A549 (cell line): Measurements from ENCODE around the gene FGF2.

Source experiments
- BHLHE40 ChIP-seq: IDR thresholded peaks from 2 replicates; pipeline ENCODE4 v1.6.1; 2012; ENCODE audit warnings: low read depth, low read length, inconsistent platforms
- CBX2 ChIP-seq: fragments of 200-600 bp; sonication (generic); IDR thresholded peaks from 2 replicates; pipeline ENCODE4 v1.6.1; 2016; ENCODE audit warnings: low read depth, mild to moderate bottlenecking, borderline replicate concordance
- CBX8 ChIP-seq: fragments of 200-600 bp; sonication (generic); IDR thresholded peaks from 2 replicates; pipeline ENCODE4 v1.6.1; 2016
- CEBPB ChIP-seq, 2 experiments: fragments of >200 bp in 1 of 2; sonication (Bioruptor Twin) in 1 of 2; formaldehyde crosslinking in 1 of 2; IDR thresholded peaks; 2 replicates each; pipeline ENCODE4 v1.6.1; 2012 to 2016
- EHMT2 ChIP-seq: fragments of 200-600 bp; sonication (generic); IDR thresholded peaks from 2 replicates; pipeline ENCODE4 v1.6.1; 2016; ENCODE audit warnings: antibody characterized with exemption, low read depth, mild to moderate bottlenecking, moderate library complexity
- HEYL ChIP-seq: fragments of 250-450 bp; sonication (Bioruptor Pico); IDR thresholded peaks from 2 replicates; pipeline ENCODE4 v1.8.0; 2021; ENCODE audit warnings: mild to moderate bottlenecking, moderate library complexity
- JUNB ChIP-seq: fragments of >200 bp; sonication (Bioruptor Twin); formaldehyde crosslinking; IDR thresholded peaks from 2 replicates; pipeline ENCODE4 v1.6.1; 2016
- NFE2L2 ChIP-seq: fragments of 150-350 bp; conservative IDR thresholded peaks from 2 replicates; pipeline ENCODE4 v1.6.1; 2014; ENCODE audit warnings: low read length
- POLR2A ChIP-seq: IDR thresholded peaks from 2 replicates; pipeline ENCODE4 v1.6.1; 2012; ENCODE audit warnings: mild to moderate bottlenecking, low read length
- RFX5 ChIP-seq: fragments of 450-650 bp; IDR thresholded peaks from 2 replicates; pipeline ENCODE4 v1.7.1; 2014; ENCODE audit warnings: antibody characterized with exemption, mild to moderate bottlenecking, moderate library complexity
- SMC3 ChIP-seq: fragments of >200 bp; sonication (Bioruptor Twin); formaldehyde crosslinking; IDR thresholded peaks from 3 replicates; pipeline ENCODE4 v1.6.1; 2018; ENCODE audit warnings: inconsistent platforms
- TF ChIP-seq, protein P1 (sequence below): fragments of >200 bp; sonication (Bioruptor Twin); formaldehyde crosslinking; IDR thresholded peaks from 3 replicates; pipeline ENCODE4 v1.5.1; 2016
- TF ChIP-seq, protein P2 (sequence below): fragments of 200-600 bp; sonication (generic); IDR thresholded peaks from 2 replicates; pipeline ENCODE4 v1.6.1; 2016; ENCODE audit warnings: antibody characterized with exemption, mild to moderate bottlenecking, moderate library complexity

DNA sequence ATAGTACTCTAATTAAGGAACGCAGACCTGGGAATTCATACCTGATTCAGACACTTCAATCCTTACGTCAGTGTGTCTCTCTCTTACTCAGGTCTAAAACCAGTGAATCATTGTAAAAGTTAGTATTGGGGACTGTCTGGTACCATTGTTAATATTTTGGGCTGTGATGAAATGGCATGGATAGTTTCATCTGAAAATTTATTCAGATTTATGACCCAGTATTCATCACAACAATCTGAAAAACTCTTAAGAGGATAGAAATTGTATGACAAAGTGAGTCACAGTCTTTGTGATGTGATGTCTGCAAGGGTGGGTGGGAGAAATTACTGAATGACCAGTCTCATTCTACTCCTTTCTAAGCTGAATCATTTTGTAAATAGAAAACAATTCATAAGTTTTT, 10.3 kb downstream of the FGF2 start:
- TF ChIP-seq, protein P1, sequence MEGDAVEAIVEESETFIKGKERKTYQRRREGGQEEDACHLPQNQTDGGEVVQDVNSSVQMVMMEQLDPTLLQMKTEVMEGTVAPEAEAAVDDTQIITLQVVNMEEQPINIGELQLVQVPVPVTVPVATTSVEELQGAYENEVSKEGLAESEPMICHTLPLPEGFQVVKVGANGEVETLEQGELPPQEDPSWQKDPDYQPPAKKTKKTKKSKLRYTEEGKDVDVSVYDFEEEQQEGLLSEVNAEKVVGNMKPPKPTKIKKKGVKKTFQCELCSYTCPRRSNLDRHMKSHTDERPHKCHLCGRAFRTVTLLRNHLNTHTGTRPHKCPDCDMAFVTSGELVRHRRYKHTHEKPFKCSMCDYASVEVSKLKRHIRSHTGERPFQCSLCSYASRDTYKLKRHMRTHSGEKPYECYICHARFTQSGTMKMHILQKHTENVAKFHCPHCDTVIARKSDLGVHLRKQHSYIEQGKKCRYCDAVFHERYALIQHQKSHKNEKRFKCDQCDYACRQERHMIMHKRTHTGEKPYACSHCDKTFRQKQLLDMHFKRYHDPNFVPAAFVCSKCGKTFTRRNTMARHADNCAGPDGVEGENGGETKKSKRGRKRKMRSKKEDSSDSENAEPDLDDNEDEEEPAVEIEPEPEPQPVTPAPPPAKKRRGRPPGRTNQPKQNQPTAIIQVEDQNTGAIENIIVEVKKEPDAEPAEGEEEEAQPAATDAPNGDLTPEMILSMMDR, result no peak
- TF ChIP-seq HEYL (CRISPR knock-in tag) (no peak), BHLHE40 (no peak), JUNB (peak; percentile 60), RFX5 (no peak), CEBPB (IDR thresholded peaks at IDR 0.05) (0 out of 4 replicates have a peak, but pooled peaks of 1 of the 2 experiments have one; percentile 8), POLR2A (no peak), CBX8 (no peak), EHMT2 (no peak), NFE2L2 (no peak), CBX2 (no peak), SMC3 (no peak)
- TF ChIP-seq, protein P2, sequence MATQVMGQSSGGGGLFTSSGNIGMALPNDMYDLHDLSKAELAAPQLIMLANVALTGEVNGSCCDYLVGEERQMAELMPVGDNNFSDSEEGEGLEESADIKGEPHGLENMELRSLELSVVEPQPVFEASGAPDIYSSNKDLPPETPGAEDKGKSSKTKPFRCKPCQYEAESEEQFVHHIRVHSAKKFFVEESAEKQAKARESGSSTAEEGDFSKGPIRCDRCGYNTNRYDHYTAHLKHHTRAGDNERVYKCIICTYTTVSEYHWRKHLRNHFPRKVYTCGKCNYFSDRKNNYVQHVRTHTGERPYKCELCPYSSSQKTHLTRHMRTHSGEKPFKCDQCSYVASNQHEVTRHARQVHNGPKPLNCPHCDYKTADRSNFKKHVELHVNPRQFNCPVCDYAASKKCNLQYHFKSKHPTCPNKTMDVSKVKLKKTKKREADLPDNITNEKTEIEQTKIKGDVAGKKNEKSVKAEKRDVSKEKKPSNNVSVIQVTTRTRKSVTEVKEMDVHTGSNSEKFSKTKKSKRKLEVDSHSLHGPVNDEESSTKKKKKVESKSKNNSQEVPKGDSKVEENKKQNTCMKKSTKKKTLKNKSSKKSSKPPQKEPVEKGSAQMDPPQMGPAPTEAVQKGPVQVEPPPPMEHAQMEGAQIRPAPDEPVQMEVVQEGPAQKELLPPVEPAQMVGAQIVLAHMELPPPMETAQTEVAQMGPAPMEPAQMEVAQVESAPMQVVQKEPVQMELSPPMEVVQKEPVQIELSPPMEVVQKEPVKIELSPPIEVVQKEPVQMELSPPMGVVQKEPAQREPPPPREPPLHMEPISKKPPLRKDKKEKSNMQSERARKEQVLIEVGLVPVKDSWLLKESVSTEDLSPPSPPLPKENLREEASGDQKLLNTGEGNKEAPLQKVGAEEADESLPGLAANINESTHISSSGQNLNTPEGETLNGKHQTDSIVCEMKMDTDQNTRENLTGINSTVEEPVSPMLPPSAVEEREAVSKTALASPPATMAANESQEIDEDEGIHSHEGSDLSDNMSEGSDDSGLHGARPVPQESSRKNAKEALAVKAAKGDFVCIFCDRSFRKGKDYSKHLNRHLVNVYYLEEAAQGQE, result no peak
